Left ventricle myocardium inferior (tissue), 1 donor: ENCODE results near the gene ST7. TPM values are rescaled to one million over a fixed set of nuclear protein-coding genes. Genes with fewer than 3 reads are reported as not detected.

Source experiments
- DNase-seq: peaks from one replicate; pipeline ENCODE4 v3.0.0-alpha.2; 2020
- H3K27ac ChIP-seq: fragments of 200-600 bp; replicated peaks from 2 replicates; pipeline ENCODE4 v1.8.0; 2021
- H3K27me3 ChIP-seq: fragments of 200-600 bp; 2 replicates; pipeline ENCODE4 v1.8.0; 2021; ENCODE audit warnings: low read depth
- H3K36me3 ChIP-seq: fragments of 200-600 bp; 2 replicates; pipeline ENCODE4 v1.8.0; 2021
- H3K4me1 ChIP-seq: fragments of 200-600 bp; 2 replicates; pipeline ENCODE4 v1.8.0; 2021
- H3K4me3 ChIP-seq: fragments of 200-600 bp; 2 replicates; pipeline ENCODE4 v1.8.0; 2021; ENCODE audit warnings: mild to moderate bottlenecking, moderate library complexity
- H3K9me3 ChIP-seq: fragments of 200-600 bp; replicated peaks from 2 replicates; pipeline ENCODE4 v1.8.0; 2021
- intact Hi-C: fragments of 100-400 bp; cut with micrococcal nuclease; formaldehyde crosslinking; loops from one replicate; pipeline ENCODE4 v1.11.0; 2022
- total RNA-seq: library from RNA; stranded (reverse); fragmentation: NEBNext Ultra II Directional; extraction: Animal tissue kit (Norgen Biotek cat#: 25700); gene quantifications from one replicate; pipeline ENCODE4 v1.2.1, GENCODE V29; 2021
- TF ChIP-seq, protein P1 (sequence below): fragments of 200-600 bp; IDR thresholded peaks from 2 replicates; pipeline ENCODE4 v1.8.0; 2021; ENCODE audit warnings: antibody characterized with exemption, mild to moderate bottlenecking, borderline replicate concordance
- donor health status: DM: no; HTN: yes; CAD: no; lungs with severe emphysema.

The ST7 gene
- total RNA-seq, 1 donor from 2014 or later: 28.5 TPM

GRCh38 chr7:117230276-117231046 lies 277.2 kb downstream of the ST7 start:
- Histone ChIP-seq H3K9me3 (peaks cover 8% of the 10 kb centered on the region), H3K4me3 (no peak overlapping the region), H3K27me3 (no peaks in the 10 kb centered on the region), H3K36me3 (peaks cover 7% of the 10 kb centered on the region), H3K4me1 (no peaks in the 10 kb centered on the region), H3K27ac (no peak overlapping the region)
- DNase-seq: no peak
- TF ChIP-seq, protein P1, sequence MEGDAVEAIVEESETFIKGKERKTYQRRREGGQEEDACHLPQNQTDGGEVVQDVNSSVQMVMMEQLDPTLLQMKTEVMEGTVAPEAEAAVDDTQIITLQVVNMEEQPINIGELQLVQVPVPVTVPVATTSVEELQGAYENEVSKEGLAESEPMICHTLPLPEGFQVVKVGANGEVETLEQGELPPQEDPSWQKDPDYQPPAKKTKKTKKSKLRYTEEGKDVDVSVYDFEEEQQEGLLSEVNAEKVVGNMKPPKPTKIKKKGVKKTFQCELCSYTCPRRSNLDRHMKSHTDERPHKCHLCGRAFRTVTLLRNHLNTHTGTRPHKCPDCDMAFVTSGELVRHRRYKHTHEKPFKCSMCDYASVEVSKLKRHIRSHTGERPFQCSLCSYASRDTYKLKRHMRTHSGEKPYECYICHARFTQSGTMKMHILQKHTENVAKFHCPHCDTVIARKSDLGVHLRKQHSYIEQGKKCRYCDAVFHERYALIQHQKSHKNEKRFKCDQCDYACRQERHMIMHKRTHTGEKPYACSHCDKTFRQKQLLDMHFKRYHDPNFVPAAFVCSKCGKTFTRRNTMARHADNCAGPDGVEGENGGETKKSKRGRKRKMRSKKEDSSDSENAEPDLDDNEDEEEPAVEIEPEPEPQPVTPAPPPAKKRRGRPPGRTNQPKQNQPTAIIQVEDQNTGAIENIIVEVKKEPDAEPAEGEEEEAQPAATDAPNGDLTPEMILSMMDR: no peak
- intact Hi-C loops: no loop called here

DNA sequence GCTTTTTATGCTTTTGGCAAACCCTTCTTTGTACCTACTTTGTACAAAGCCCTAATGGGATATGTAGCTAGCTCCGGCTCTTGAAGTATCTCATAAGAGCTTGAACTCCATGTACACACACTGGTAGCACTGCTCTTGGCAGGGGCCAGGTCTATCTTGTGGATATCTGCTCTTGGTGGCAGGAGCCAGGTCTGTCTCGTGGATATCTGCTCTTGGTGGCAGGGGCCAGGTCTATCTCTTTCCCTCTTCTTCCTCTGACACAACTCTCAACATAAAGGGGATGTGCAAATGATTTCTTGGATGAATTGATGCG lies 277.7 kb downstream of the ST7 start:
- Histone ChIP-seq H3K27me3 (no peaks in the 10 kb centered on the region), H3K4me1 (no peaks in the 10 kb centered on the region), H3K36me3 (peaks cover 7% of the 10 kb centered on the region), H3K9me3 (peaks cover 13% of the 10 kb centered on the region), H3K4me3 (no peak overlapping the region), H3K27ac (no peak overlapping the region)
- DNase-seq: no peak
- intact Hi-C loops: no loop called here
- TF ChIP-seq, protein P1: no peak

- H3K4me1 ChIP-seq: no peaks in the 10 kb centered on the region
- DNase-seq: no peak
- no peak overlapping the region for H3K27ac ChIP-seq
- peaks cover 17% of the 10 kb centered on the region for H3K27me3 ChIP-seq
- no peaks in the 10 kb centered on the region for H3K36me3 ChIP-seq
- intact Hi-C loops: no loop called here
- H3K9me3 ChIP-seq: peaks cover 13% of the 10 kb centered on the region
- no peak overlapping the region for H3K4me3 ChIP-seq
- TF ChIP-seq, protein P1: no peak
Measured at GRCh38 chr7:117237646-117238045, 284.3 kb downstream of the ST7 start.

GRCh38 chr7:117238472-117238871 lies 285.2 kb downstream of the ST7 start:
- DNase-seq: no peak
- Histone ChIP-seq H3K27ac (no peak overlapping the region), H3K4me1 (no peaks in the 10 kb centered on the region), H3K4me3 (no peak overlapping the region), H3K36me3 (no peaks in the 10 kb centered on the region), H3K9me3 (peaks cover 10% of the 10 kb centered on the region), H3K27me3 (peaks cover 21% of the 10 kb centered on the region)
- TF ChIP-seq, protein P1: no peak
- intact Hi-C loops: no loop called here

DNA sequence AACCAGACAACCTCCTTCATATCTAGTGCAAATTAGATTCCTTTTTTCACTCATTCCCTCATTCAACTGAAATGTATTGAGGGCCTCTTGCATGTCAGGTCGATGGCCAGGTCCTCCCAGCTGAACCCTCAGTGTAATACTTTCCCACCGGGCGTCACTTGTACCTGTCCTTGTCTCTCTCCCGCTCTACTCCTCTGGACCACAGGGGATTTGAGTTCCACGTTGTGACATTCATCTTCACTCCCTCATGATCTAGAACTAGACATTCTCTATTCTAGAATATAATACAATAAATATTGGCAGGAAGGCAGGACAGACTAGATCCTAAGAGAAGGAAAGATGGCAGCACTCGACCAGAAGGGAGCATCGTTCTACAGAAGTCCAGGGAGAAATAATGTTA lies 285.6 kb downstream of the ST7 start:
- DNase-seq: no peak
- intact Hi-C loops: no loop called here
- Histone ChIP-seq H3K4me1 (no peaks in the 10 kb centered on the region), H3K4me3 (no peak overlapping the region), H3K36me3 (no peaks in the 10 kb centered on the region), H3K27ac (no peak overlapping the region), H3K9me3 (peaks cover 10% of the 10 kb centered on the region), H3K27me3 (peaks cover 21% of the 10 kb centered on the region)
- TF ChIP-seq, protein P1: no peak
